Astrocyte of the cerebellum (primary cell): Measurements from ENCODE around the gene TIAM2.

Source experiments
- DNase-seq: peaks from one replicate; pipeline ENCODE4 v3.0.0-alpha.2; 2011; ENCODE audit warnings: low read depth
- H3K4me3 ChIP-seq: 2 replicates; pipeline ENCODE4 v1.5.1; 2011; ENCODE audit warnings: mild to moderate bottlenecking, low read depth, low read length, moderate library complexity
- in situ Hi-C: cut with HindIII; loops from 2 replicates; pipeline ENCODE4 v1.10.0; 2017; ENCODE audit warnings: low sequenced_read_pairs
- TF ChIP-seq, protein P1 (sequence below): IDR thresholded peaks from 2 replicates; pipeline ENCODE4 v1.5.1; 2012; ENCODE audit warnings: low read length, low read depth, moderate library complexity, mild to moderate bottlenecking; ENCODE audit errors: missing control alignments

The TIAM2 gene

DNA sequence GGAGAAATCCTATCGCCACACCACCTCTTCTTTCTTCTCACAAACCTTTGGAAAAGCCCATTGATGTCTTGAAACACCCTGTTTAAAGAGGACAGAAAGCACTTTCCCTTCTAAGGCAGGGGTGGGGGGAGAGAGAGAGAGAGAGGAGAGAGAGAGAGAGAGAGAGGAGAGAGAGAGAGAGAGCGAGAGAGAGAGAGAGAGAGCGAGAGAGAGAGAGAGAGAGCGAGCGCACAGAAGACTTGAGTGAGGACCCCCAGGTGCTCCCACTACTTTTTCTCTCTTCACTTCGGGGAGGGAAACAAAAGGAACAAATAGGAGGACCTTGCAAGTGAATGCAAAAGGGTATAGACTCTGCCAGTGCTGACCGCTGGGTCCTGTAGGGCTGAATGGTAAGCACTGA is 52.4 kb downstream of the TIAM2 start:
- in situ Hi-C loops = no loop called here
- DNase-seq = no peak
- no peak overlapping the region for H3K4me3 ChIP-seq
- TF ChIP-seq, protein P1, sequence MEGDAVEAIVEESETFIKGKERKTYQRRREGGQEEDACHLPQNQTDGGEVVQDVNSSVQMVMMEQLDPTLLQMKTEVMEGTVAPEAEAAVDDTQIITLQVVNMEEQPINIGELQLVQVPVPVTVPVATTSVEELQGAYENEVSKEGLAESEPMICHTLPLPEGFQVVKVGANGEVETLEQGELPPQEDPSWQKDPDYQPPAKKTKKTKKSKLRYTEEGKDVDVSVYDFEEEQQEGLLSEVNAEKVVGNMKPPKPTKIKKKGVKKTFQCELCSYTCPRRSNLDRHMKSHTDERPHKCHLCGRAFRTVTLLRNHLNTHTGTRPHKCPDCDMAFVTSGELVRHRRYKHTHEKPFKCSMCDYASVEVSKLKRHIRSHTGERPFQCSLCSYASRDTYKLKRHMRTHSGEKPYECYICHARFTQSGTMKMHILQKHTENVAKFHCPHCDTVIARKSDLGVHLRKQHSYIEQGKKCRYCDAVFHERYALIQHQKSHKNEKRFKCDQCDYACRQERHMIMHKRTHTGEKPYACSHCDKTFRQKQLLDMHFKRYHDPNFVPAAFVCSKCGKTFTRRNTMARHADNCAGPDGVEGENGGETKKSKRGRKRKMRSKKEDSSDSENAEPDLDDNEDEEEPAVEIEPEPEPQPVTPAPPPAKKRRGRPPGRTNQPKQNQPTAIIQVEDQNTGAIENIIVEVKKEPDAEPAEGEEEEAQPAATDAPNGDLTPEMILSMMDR = no peak

GRCh38 chr6:155050311-155050710 is 55.2 kb downstream of the TIAM2 start:
- H3K4me3 ChIP-seq = no peak overlapping the region
- in situ Hi-C loops = no loop called here
- DNase-seq = peak; percentile 43
- TF ChIP-seq, protein P1 = no peak

DNA sequence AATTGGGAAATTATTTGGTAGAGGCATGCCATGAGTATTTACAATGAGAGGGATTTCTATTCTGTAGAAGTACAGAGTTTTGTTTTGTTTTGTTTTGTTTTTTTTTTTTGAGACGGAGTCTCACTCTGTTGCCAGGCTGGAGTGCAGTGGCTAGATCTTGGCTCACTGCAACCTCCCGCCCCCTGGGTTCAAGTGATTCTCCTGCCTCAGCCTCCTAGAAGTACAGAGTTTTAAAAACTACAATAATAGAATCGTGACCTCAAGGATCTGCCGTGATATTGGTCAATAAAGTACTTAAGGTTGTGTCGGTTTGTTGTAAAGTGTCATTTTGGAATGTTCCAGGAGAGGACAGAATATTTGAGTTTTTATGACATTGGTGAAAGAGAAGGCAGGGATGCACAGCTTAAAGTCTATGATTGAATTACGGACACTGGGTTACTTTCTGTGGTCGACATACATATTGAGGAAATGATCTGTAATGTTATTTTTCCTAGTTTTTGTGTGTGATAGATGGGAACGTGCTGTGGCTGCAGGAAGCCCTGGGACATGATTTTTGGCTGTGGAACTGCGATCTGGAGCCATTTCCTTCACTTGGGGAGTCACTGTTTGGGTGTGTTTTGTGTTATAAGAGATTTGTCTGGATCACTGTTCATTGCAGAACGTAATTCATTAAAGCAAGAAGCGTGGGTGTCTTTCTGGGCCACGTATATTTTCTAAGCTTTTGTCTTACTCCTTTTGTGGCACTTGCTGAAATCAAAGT is 59.6 kb downstream of the TIAM2 start:
- in situ Hi-C loops = no loop called here
- TF ChIP-seq, protein P1 = no peak
- no peak overlapping the region for H3K4me3 ChIP-seq
- DNase-seq = no peak

DNA sequence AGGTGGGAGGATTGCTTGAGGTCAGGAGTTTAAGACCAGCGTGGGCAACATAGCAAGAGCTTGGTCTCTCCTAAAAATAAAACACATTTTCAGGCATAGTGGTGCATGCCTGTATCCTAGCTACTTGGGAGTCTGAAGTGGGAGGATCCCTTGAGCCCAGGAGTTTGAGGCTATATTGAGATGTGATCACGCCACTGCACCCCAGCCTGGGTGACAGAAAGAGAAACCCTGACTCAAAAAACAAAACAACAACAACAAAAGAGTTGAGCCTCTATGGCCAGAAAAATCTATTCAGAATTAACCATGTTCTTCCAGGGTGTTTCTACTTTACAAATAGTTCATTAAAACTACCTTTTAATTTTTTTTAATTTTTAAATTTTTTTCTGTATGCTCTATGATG is 60.6 kb downstream of the TIAM2 start:
- no peak for DNase-seq
- H3K4me3 ChIP-seq = no peak overlapping the region
- TF ChIP-seq, protein P1 = no peak
- in situ Hi-C loops = no loop called here

DNA sequence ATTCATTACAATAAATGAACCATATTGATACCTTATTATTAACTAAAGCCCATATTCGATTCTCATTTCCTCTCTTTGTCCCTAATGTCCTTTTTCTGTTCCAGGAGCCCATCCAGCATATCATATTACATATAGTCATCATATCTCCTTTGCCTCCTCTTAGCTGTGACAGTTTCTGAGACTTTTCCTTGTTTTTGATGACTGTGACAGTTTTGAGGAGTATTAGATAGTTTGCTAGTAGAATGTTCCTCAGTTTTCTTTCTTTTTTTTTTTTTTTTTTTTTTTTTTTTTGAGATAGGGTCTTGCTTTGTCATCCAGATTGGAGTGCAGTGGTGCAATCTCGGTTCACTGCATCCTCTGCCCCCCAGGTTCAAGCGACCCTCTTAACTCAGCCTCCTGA is 61.6 kb downstream of the TIAM2 start:
- DNase-seq = no peak
- in situ Hi-C loops = no loop called here
- TF ChIP-seq, protein P1 = no peak
- no peak overlapping the region for H3K4me3 ChIP-seq

DNA sequence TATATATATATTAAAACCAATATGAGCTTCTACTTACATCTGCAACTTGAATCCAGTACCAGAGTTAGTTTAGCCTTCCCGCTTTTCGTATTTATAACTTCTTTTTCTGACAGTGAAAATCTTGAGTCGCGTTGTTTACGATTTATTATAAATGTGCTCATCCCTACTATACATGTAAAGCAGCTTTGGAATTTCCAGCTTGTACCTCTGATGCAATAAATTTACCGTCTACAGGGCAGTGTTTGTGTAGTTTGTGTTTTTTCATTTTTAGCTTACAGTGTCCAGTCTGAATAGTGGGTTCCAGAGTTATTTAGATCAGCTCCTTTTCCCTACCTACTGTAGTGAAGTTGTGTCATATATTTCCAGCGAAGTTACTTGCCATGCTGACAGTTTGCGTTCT is 66.3 kb downstream of the TIAM2 start:
- no peak for DNase-seq
- TF ChIP-seq, protein P1 = no peak
- no peak overlapping the region for H3K4me3 ChIP-seq
- in situ Hi-C loops = no loop called here
